Activated CD8-positive, alpha-beta memory T cell treated with anti-CD3 and anti-CD28 coated beads, Interleukin-2, amount 50 U/mL, for 24 hours (primary cell): ENCODE results near the gene PALD1.
A peak's percentile ranks its signal among the peaks of the same experiment; 100 is the strongest.

Experiments used
- DNase-seq: peaks from one replicate; pipeline ENCODE4 v3.0.0-alpha.2; 2020; ENCODE audit errors: extremely low read depth

The PALD1 gene

DNA sequence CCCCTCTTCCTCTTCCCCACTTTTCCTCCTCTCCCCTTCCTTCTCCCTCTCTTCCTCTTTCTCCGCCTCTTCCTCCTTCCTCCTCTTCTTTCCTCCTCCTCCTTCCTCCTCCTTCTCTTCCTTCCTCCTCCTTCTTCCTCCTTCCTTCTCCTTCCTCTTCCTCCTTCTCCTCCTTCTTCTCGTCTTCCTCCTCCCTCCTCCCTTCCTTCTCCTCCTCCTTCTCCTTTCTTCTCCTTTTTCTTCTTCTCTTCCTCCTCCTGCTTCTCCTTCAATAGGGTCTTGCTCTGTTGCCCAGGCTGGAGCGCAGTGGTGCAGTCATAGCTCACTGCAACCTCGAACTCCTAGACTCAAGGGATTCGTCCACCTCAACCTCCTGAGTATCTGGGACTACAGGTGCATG, 56.9 kb downstream of the PALD1 start:
- DNase-seq: no peak

DNA sequence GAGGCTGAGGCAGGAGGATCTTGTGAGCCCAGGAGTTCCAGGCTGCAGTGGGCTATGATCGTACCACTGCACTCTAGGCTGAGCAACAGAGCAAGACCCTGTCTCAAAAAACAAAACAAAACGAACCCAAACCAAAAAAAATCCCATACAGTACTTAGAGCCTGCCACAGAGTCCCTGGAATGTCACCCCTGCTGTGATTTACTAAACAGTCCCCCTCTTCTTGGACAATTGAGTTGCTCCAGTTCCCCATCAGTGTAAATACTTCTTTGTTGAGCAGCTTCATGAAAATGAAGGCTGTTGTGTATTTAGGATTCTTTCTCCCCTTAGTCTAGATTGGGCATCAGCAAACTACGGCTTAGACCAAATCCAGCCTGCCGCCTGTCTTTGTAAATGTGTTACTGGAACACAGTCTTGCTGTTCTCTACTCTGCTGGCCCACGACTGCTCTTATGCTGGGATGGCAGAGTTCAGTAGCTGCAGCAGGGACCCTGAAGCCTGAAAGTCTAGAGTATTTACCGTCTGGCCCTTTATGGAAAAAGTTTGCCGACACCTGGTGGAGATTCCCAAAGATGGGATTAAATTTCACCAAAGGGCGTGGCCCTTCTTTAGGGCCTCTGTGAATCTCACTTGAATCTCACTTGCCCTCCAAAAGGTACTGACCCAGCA, 57.8 kb downstream of the PALD1 start:
- DNase-seq: no peak

DNA sequence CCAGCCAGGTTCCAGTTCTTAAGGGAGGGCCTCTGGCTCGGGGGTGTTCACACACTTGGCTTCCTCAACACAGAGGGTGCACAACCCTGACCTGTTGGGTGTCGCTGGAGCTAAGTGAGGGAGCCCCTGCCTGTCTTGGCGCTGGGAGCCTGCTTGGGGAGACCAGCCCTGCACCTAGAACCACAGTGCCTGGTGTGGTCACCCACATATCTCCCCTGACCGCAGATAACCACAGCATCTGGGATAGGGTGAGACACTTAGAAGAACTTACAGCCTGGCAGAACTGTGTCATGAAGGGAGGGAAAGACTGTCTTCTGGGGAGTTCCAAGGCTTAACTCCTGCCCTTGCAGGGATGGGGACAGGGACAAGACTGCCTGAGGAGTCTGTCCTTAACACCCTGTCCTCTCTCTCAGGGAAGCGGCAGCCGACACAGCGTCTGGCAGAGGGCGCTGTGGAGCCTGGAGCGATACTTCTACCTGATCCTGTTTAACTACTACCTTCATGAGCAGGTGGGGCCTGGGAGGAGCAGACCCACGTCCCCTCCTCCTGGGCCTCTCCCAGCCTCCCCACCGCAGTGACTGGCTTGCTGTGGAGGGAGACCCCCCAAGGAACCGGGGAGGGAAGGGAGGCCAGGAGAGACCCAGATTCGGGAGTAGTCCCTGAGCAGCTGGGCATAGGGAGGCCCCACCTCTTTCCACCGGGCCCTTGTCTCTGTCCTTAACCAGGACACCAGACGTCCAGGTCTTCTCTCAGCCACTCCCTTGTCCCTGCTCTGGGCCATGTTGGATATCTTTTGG, 59.0 kb downstream of the PALD1 start:
- DNase-seq: no peak

DNA sequence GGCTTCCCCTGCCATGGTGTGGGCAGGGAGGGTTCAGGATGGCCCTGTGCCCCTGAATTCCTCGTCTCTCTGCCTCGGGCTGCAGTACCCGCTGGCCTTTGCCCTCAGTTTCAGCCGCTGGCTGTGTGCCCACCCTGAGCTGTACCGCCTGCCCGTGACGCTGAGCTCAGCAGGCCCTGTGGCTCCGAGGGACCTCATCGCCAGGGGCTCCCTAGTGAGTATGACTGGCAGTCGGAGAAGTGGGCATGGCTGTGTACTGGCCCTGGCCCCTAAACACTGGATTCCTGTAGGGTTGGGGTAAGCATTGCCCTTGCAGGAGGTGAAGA, 59.6 kb downstream of the PALD1 start:
- DNase-seq: no peak

DNA sequence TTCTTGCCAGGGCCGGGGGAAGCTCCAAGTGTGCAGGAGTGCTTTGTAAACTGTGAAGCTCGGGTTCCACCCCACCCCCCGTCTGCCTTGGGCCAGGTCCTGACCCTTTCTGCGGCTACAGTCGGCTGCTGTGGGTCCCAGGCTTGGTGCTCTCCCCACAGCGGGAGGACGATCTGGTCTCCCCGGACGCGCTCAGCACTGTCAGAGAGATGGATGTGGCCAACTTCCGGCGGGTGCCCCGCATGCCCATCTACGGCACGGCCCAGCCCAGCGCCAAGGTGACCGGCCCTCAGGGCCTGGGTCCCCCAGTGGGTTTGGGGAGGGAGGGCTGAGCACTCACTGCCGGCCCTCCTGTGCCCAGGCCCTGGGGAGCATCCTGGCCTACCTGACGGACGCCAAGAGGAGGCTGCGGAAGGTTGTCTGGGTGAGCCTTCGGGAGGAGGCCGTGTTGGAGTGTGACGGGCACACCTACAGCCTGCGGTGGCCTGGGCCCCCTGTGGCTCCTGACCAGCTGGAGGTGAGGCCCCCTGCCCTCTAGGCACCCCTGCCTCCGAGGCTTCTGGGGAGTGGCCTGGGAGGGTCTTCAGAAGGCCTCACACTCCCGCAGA, 60.3 kb downstream of the PALD1 start:
- no peak for DNase-seq

DNA sequence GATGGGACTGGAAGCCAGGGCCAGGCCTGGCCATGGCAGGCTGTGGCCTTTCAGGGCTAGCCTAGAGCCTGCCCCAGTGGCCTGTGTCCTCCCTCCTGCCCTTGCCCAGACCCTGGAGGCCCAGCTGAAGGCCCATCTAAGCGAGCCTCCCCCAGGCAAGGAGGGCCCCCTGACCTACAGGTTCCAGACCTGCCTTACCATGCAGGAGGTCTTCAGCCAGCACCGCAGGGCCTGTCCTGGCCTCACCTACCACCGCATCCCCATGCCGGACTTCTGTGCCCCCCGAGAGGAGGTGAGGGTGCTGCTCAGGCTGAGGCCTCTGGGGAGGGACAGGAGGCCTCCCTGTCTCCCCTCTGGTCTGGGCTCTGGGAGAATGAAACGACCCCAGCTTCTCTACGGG, 60.9 kb downstream of the PALD1 start:
- DNase-seq: no peak

DNA sequence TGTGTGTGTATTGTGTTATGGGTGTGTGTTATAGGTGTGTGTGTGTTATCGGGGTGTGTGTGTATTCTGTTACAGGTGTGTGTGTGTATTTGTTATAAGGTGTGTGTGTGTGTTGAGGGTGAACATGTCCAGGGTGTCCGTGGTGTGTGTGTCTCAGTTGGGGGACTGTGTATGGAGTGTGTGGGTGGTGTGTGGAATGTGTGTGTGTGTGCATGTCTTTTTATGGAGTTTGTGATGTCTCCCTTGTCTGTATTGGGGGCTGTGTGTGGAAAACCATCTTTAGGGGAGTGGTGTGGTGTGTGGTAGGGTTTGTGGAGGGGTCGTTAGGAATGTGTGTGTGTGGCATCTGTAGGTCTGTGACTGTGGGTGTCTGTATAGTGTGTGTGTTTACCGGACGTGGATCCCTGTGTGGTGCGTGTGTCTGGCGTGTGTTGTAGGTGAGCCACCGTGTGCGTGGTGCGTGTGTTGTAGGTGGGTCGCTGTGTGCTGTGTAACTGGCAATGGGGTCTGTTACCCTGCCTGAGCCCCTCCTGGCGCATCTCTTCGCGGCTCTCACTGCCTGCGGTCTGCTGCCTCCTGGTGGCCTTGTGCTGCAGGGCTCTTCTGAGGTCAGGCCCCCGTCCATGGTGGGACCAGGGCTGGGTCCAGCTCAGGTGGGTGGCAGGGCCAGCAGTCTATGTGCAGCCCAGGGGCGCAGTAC, 61.7 kb downstream of the PALD1 start:
- no peak for DNase-seq

DNA sequence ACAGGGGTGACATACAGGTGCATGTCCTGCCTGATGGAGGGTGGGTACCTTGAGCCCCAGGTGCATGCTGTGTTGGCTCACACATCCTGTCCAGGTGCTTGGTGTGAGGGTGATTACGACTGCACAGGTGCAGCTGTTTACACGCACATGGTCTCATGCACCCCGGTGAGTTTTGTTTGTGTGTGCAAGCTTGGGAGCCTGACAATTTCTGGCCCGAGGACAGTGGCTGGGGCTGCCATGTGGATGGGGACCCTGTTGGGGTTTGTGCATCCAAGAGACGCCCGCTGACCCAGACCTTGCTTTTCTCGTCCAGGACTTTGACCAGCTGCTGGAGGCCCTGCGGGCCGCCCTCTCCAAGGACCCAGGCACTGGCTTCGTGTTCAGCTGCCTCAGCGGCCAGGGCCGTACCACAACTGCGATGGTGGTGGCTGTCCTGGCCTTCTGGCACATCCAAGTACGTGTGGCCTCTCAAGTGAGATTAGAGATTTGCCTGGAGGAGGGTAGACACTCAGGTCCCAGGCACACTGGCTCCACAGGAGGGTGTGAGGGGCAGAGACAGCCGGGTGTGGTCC, 62.3 kb downstream of the PALD1 start:
- DNase-seq: no peak

DNA sequence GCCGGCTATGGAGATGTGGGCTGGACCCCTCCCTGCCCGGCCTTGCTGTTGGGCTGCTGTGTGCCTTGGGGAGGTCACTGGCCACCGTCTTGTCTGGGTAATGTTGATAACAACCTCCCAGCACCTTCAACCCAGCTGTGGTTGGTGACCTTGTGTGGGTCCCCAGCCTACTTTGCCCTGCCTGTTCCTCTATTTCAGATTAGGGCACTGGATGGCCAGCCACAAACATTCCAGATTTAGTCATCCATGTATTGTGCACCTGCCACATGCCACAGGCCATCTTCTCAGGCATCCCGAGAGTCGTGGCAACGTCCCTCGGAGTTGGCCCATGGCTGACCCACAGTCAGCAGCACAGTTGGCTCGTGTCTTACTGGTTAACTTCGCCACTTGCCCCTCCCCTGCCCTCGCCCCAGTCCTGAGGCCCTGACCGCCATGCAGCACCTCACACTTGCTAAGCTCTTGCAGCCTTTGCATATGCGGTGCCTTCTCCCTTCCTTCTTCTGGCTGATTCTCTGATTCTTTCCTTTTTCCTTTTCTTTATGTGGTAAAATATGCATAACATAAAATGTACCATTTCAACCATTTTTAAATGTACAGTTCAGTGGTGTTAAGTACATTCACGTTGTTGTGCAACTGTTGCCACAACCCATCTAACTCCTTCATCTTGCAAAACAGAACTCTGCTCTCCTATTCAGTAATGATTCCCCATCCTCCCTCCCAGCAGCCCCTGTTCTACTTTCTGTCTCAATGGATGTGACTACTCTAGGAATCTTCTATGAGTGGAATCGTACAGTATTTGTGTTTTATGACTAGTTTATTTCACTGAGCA, 63.4 kb downstream of the PALD1 start:
- DNase-seq: no peak

DNA sequence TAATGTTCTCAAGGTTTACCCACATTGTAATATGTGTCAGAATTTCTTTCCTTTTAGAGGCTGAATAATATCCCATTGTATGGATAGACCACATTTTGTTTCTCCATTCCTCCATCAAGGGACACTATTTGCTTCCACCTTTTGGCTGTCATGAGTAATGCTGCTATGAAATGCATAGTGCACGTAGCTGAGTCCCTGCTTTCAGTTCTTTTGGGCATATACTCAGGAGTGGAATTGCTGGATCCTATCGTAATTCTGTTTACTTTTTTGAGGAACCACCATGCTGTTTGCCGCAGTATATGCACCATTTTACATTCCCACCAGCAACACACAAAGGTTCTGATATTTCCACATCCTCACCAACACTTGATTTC, 64.0 kb downstream of the PALD1 start:
- no peak for DNase-seq

DNA sequence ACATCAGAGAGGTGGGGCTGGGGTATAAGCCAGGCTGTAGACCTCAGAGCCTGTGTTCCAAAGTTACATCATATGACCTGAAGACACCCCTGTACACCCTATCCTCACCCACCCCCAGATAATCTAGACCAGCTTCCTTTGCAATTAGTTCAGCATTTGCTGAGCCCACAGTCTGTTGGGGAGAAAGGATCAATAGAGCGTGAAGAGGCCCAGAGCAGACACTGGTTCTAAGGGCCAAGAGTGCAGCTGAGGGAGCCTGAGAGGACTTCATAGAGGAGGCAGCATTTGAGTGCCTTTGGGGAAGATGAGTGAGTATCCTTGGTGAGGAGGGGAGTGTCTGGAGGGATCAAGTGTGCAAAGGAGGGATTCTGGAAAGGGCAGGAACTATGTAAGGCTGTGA, 65.3 kb downstream of the PALD1 start:
- no peak for DNase-seq

DNA sequence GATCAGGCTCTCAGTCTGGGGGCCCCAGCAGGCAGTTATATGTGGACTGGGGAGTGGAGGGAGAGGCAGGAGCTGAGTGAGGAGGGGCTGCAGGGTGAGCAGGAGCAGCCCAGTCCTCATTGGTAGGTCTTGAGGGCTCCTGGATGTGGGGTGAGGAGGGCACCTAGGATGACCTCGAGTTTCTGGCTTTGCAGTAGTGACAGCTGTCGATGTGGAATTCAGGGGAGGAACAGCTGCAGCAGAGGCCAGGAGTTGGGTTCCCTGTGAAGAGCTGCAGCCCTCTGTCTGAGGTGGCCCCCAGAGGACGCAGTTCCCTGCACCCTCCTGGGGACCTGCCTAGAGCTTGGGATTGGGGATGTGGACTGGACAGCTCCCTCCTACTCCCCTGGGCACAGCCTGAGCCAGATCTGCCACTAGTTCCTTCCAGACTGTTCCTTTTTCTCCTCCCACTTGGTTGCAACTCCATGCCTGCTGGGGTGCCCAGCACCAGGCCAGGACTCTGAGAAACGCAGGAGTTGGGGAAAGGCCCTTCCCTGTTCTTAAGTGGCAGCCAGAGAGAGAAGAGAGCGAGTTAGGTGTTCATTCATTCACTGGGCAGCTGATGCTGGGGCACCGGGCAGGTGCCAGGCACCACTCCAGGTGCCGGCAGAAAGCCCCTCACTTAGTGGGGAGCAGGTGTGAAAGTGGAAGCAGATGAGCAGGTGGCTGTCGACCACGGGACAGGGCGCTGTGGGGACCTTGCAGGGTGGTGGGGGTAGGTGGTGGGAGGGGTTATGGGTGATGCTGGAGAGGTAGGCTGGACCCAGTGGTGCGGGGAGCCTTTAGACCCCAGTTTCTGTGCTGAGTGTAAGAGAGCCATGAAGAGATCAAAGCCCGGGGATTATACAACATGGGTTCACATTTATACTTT, 66.1 kb downstream of the PALD1 start:
- no peak for DNase-seq

DNA sequence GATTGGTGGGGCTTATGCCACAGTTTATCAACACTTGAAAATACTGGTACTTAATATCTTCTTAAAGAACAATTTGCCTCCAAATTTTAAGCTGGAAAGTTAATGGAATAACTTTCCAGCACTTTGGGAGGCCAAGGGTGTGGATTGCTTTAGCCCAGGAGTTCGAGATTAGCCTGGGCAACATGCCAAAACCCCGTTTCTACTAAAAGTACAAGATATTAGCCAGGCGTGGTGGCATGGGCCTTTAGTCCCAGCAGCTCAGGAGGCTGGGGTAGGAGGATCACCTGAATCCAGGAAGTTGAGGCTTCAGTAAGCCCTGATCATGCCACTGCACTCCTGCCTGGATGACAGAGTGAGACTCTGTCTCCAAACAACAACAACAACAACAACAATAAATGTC, 68.0 kb downstream of the PALD1 start:
- DNase-seq: no peak

DNA sequence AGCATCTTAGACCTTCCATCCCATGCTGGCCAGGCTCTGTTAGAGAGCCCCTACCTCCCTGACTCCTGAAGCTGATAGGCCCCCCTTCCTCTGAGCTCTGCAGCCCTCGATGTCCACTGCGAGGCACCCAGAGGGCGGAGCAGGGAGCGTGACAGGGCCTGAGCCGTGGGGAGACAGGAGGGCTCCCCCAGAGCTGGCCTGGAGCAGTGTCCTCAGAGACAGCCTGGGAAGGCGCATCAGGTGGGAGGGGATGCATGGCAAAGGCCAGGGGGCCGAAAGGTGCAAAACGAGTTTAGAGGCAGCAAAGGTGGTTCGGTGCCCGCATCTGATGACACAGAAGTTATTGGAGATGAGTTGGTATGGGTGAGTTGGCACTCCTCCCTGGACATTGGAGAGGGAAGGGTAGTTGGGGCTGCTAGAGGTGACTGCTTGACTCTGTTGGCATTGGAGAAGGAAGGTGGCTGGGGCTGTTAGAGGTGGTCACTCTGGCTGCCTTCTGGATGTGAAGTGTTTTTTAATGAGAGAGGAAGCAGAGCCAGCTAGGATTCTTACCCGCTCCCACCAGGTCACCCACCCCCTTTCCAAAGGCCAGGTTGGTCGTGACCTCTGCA, 70.9 kb downstream of the PALD1 start:
- no peak for DNase-seq

DNA sequence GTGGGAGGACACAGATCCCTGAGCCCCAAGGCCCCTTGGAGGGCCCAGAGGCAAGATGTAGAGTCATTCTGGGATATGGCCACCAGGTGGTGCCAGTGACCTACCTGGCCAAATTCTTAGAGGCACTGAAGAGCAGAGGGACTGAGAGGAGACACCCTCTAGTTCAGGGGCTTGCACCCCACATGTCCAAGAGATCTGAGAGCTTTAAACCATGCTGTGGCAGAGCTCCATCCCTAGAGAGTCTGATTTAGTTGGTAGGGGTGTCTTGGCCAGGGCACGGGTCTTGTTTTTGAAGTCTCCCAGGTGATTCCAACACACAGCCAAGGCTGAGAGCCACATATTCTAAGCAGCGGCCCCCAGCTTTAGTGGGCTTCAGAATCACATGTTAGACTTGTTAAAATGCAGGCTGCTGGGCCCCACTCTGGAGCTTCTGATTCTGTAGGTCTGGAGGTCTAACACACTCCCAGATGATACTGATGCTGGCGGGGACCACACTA, 71.4 kb downstream of the PALD1 start:
- DNase-seq: peak; percentile 42

DNA sequence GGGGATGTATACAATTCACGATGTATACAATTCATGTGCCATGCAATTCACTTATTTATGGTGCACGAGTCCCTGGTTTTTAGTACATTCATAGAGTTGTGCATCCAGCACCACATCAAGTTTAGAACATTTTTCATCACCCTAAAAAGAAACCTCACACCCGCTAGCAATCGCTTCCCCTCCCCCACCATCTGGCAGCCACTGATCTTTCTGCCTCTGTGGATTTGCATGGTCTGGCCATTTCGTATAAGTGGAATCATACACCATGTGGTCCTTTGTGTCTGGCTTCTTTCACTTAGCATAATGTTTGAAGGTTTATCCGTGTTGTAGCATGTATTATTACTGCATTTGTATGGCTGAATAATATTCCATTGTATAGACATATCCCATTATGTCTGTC, 71.9 kb downstream of the PALD1 start:
- no peak for DNase-seq

DNA sequence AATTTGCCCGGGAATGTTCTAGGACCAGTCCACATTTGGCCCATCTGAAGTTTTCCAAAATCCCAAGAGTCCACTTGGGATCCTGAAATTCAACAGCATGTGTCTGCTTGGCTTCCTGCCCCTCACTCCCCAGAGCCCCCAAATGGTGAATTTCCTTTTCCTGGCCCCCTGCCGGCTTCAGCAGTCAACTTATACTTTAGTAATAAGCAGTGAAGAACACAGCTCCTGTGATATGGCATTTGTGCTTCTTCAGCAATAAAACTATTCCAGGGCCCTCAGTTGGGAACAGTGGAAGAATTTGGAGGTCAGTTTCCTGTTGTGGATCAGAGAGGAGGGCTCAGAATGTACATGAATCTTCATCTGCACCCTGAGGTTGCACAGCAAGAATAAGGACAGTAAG, 72.9 kb downstream of the PALD1 start:
- no peak for DNase-seq

DNA sequence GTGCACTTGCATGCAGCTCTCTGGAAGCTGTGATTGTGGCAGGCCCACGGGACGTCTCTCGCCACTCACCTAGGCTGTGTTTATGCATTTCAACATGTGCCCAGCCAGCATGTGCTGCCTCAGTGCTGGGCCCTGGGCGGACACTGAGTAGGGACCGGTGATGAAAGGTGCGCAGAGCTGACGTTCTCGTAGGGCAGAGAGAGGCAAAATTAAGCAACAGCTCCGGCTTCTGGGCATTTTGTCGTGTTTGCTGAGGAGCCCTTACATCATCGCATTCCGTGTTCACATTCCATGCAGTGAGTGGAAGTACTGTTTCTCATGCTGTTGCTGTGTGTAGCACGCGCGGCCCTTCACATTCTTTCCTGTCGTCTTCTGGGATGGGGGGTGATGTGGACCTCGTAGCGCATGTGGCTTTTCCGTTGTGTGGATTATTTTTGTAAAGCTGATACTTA, 73.4 kb downstream of the PALD1 start:
- DNase-seq: no peak

DNA sequence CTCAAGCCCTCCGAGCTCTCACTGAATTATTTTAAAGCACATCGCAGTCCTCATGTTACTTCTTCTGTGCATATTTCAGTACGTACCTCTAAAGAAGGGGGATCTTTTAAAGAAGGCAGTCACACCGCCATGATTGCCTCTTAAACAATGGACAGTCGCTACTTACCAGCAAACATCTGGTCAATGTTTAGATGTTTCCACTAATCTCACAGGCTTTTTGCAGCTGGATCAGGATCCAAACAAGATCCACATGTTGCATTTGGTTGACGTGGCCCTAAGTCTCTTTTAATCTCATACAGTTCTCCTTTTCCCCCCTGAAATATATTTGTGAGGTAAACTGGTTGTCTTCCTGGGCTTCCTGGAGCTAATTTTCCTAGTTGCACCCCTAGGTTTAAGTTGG, 74.0 kb downstream of the PALD1 start:
- no peak for DNase-seq

DNA sequence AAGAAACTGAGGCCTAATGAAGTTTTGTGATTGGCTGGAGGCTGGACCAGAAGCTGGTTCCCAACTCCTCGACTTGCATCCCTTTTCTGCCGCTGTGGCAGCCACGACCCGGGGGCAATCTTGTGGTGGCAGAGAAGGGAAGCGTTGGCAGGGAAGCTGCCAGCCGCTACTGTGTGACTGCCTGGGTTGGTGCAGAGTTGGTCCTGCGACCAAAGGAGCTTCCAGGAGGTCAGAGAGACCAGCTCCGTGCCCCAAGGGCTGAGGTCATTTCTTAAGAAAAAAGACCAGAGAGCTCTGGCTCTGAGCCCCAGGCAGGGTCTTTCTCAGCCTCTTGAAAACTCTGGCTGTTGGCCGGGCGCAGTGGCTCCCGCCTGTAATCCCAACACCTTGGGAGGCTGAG, 76.8 kb downstream of the PALD1 start:
- no peak for DNase-seq
